Body of pancreas (tissue), 4 donors: ENCODE measurements around the gene SMCHD1.

Source experiments
- CTCF ChIP-seq, 7 experiments: fragments of 450-650 bp in 4 of 7; fragments of 200-600 bp in 3 of 7; sonication (generic) in 3 of 7; IDR thresholded peaks; one replicate each; pipeline ENCODE4 v1.5.1; 2016 to 2019; ENCODE audit warnings: antibody characterized with exemption in 7 of 7
- POLR2A ChIP-seq, 3 donors: fragments of 450-650 bp; IDR thresholded peaks; one replicate each; pipeline ENCODE4 v1.6.1; 2016; ENCODE audit warnings: antibody characterized with exemption in 3 of 3, mild to moderate bottlenecking in 2 of 3

DNA sequence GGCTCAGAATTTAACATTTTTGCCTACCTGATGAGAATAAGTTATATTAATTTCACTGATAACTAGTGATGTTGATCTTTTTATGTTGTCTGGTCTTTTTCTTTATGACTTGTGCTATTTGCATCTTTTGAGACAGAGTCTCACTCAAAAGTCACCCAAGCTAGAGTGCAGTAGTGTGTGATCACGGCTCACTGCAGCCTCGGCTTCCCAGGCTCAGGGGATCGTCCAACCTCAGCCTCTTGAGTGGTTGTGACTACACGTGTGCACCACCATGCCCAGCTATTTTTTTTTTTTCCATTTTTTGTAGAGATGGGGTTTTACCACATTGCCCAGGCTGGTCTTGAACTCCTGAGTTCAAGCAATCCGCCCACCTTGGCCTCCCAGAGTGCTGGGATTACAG, 7.5 kb downstream of the SMCHD1 start:
- TF ChIP-seq CTCF (IDR thresholded peaks at IDR 0.05) (no peak), POLR2A (IDR thresholded peaks at IDR 0.05) (no peak)
